KMS-11 (cell line): ENCODE data around the gene HSDL2.
A peak's percentile ranks its signal among the peaks of the same experiment; 100 is the strongest.

Experiments
- H2AFZ ChIP-seq: fragments of 200-600 bp; sonication (generic); 2 replicates; pipeline ENCODE4 v1.6.1; 2016; ENCODE audit warnings: antibody characterized with exemption, mixed run types, low read depth
- H3K27ac ChIP-seq: fragments of 200-600 bp; sonication (generic); 2 replicates; pipeline ENCODE4 v1.6.1; 2016; ENCODE audit warnings: mild to moderate bottlenecking, mixed run types
- H3K27me3 ChIP-seq: fragments of 200-600 bp; sonication (generic); 2 replicates; pipeline ENCODE4 v1.6.1; 2017; ENCODE audit warnings: mild to moderate bottlenecking, low read depth, mixed run types, moderate library complexity; ENCODE audit not compliant: insufficient read depth
- H3K36me3 ChIP-seq: fragments of 200-600 bp; sonication (generic); 2 replicates; pipeline ENCODE4 v1.6.1; 2017; ENCODE audit warnings: mild to moderate bottlenecking, mixed run types; ENCODE audit not compliant: insufficient read depth
- H3K4me1 ChIP-seq: fragments of 200-600 bp; sonication (generic); 2 replicates; pipeline ENCODE4 v1.6.1; 2016; ENCODE audit warnings: mild to moderate bottlenecking, low read depth, mixed run types; ENCODE audit not compliant: poor library complexity, severe bottlenecking
- H3K4me2 ChIP-seq: fragments of 200-600 bp; sonication (generic); 2 replicates; pipeline ENCODE4 v1.7.0; 2016; ENCODE audit warnings: mild to moderate bottlenecking, mixed run types
- H3K4me3 ChIP-seq: fragments of 200-600 bp; sonication (generic); IDR thresholded peaks from 2 replicates; pipeline ENCODE4 v1.6.1; 2017; ENCODE audit warnings: low read depth, low read length, mixed read lengths; ENCODE audit not compliant: insufficient read depth
- H3K79me2 ChIP-seq: fragments of 200-600 bp; sonication (generic); 2 replicates; pipeline ENCODE4 v1.6.1; 2016; ENCODE audit warnings: low read depth, mixed run types; ENCODE audit not compliant: insufficient read depth
- H3K9ac ChIP-seq: fragments of 200-600 bp; sonication (generic); 2 replicates; pipeline ENCODE4 v1.6.1; 2016; ENCODE audit warnings: mild to moderate bottlenecking, mixed run types
- H4K20me1 ChIP-seq: fragments of 200-600 bp; sonication (generic); 2 replicates; pipeline ENCODE4 v1.6.1; 2016; ENCODE audit warnings: mild to moderate bottlenecking, mixed run types; ENCODE audit not compliant: insufficient read depth
- TF ChIP-seq, protein P1 (sequence below): fragments of 200-600 bp; sonication (generic); conservative IDR thresholded peaks from 2 replicates; pipeline ENCODE4 v1.6.1; 2017; ENCODE audit warnings: low read depth, mild to moderate bottlenecking, antibody characterized with exemption, low read length, moderate library complexity, mixed read lengths

HSDL2 gene

DNA sequence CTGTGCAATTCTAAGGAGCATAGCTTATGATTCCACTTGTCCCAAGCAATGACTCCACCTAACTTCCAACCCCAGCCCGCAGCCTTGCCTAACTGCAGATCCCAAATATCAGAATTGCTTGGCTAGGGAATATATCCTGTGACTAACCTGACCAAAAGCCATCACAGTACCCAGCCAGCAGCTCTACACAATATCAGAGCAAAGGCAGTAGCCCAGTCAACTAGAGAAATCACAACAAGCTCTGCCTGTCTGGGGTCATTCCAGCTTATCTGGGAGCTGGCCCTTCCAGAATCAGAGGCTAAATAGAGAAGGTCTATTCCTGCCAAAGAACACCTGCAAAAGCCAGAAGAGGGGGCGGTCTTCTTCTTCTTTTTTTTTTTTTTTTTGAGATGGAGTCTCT is 97.4 kb downstream of the HSDL2 start:
- Histone ChIP-seq H3K79me2 (no peaks in the 10 kb centered on the region), H3K27me3 (no peaks in the 10 kb centered on the region), H3K4me1 (no peaks in the 10 kb centered on the region), H4K20me1 (no peaks in the 10 kb centered on the region), H3K36me3 (no peaks in the 10 kb centered on the region), H3K27ac (no peak overlapping the region), H3K4me3 (no peak overlapping the region), H2AFZ (no peak overlapping the region), H3K4me2 (no peak overlapping the region), H3K9ac (no peak overlapping the region)
- TF ChIP-seq, protein P1, sequence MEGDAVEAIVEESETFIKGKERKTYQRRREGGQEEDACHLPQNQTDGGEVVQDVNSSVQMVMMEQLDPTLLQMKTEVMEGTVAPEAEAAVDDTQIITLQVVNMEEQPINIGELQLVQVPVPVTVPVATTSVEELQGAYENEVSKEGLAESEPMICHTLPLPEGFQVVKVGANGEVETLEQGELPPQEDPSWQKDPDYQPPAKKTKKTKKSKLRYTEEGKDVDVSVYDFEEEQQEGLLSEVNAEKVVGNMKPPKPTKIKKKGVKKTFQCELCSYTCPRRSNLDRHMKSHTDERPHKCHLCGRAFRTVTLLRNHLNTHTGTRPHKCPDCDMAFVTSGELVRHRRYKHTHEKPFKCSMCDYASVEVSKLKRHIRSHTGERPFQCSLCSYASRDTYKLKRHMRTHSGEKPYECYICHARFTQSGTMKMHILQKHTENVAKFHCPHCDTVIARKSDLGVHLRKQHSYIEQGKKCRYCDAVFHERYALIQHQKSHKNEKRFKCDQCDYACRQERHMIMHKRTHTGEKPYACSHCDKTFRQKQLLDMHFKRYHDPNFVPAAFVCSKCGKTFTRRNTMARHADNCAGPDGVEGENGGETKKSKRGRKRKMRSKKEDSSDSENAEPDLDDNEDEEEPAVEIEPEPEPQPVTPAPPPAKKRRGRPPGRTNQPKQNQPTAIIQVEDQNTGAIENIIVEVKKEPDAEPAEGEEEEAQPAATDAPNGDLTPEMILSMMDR, result no peak

DNA sequence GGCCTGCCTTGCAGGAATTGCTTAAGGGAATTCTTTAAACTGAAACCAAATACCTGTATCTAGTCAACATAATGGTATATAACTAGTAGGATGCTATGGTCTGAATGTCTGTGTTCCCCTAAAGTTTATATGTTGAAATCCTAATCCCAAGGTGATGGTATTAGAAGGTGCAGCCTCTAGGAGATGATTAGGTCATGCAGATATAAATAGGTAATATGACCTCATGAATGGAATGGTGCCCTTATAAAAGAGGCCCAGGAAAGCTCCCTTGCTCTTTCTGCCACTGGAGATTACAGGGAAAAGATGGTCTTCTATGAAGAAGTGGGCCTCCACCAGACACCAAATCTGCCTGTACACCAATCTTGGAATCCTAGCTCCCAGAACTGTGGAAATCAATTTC is 99.3 kb downstream of the HSDL2 start:
- Histone ChIP-seq H3K4me2 (no peak overlapping the region), H3K27ac (no peak overlapping the region), H3K4me3 (no peak overlapping the region), H3K4me1 (no peaks in the 10 kb centered on the region), H3K9ac (no peak overlapping the region), H4K20me1 (no peaks in the 10 kb centered on the region), H2AFZ (no peak overlapping the region), H3K79me2 (no peaks in the 10 kb centered on the region), H3K27me3 (no peaks in the 10 kb centered on the region), H3K36me3 (no peaks in the 10 kb centered on the region)
- TF ChIP-seq, protein P1, result no peak

DNA sequence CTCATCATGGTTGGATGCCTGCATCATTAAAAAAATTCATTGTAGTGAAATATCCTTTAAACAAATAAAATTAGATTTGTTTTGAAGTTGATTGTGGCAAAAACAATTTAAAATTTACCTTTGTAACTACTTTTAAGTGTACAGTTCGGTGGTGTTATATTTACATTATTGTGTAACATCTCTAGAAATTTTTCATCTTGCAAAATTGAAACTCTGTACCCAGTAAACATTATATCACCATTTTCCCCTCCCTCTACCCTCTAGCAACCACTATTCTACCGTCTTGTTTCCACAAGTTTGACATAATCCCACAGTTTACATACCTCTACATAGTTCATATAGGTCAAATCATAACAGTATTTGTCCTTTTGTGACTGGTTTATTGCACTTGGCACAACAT is 104.7 kb downstream of the HSDL2 start:
- no peak overlapping the region for H3K9ac ChIP-seq
- no peak overlapping the region for H2AFZ ChIP-seq
- TF ChIP-seq, protein P1, result no peak
- 0 out of 2 replicates have a peak, but pooled peaks cover 8% of the 10 kb centered on the region for H3K79me2 ChIP-seq
- H3K4me3 ChIP-seq, result no peak overlapping the region
- H3K36me3 ChIP-seq, result no peaks in the 10 kb centered on the region
- H3K27me3 ChIP-seq, result no peaks in the 10 kb centered on the region
- no peaks in the 10 kb centered on the region for H4K20me1 ChIP-seq
- H3K4me1 ChIP-seq, result peaks cover 18% of the 10 kb centered on the region
- H3K4me2 ChIP-seq, result no peak overlapping the region
- H3K27ac ChIP-seq, result no peak overlapping the region

DNA sequence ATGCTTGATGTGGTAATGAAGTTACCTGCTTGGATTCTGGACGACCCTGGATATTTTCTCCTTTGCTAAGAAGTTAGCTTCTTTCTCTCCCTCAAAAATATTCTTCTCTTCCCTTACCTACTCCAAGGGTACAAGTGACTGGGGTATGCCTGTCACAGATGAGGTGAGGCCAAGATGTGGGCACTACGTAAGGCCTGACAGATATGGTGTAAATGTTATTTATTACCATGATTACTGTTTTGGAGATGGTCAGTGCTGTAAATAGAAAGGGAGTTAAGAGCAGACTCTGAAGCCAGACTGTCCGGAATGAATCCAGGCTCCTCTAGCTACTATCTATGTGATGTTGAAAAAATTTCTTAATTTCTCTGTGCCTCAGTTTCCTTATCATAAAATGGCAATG is 105.7 kb downstream of the HSDL2 start:
- Histone ChIP-seq H3K36me3 (no peaks in the 10 kb centered on the region), H3K9ac (peak overlapping the region; percentile 79; the same call in 1 of the 2 replicates), H3K4me1 (peaks cover 18% of the 10 kb centered on the region), H3K4me3 (peak overlapping the region; percentile 45), H3K27ac (no peak overlapping the region), H3K79me2 (0 out of 2 replicates have a peak, but pooled peaks cover 8% of the 10 kb centered on the region), H3K4me2 (peak overlapping the region; percentile 70), H3K27me3 (no peaks in the 10 kb centered on the region), H2AFZ (peak overlapping the region; percentile 99), H4K20me1 (no peaks in the 10 kb centered on the region)
- TF ChIP-seq, protein P1, result no peak
